HG03095 (cell line): ENCODE data around the gene BTAF1.
A peak's percentile ranks its signal among the peaks of the same experiment; 100 is the strongest.
"Not testable (repeated sequence)": the region's sequence is repeated elsewhere in the genome, so short reads cannot be mapped to it uniquely, and the experiment has no call there.

Source experiments
- ATAC-seq: cut with Tn5 transposase; IDR thresholded peaks from one replicate; pipeline ENCODE4 v1.9.1; 2021; ENCODE audit warnings: moderate library complexity; ENCODE audit not compliant: unreplicated experiment

BTAF1 gene

GRCh38 chr10:91923371-91924211, at the start of gene BTAF1:
Gene BTAF1 (plus strand): TSS chr10:91923770. CDS start chr10:91924077, 307 bp downstream.
- peak; percentile 98 for ATAC-seq

DNA sequence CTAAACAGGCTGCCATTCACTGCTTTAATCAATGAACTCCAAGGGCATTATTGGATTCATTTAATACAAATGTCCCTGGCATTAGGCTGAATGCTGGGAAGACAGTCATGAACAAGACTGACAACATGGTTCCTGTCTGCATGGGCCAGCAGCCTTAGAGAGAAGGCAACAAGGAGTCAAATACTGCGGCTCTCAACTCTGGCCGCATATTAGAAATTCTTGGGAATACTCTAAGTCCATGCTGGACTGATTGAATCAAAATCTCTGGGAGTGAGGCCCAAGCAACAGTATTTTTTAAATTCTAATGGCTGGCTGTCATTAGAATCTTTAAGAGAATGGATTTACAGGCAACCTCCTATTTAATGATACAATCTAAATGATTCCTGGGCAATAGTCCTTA, 48.4 kb upstream of the BTAF1 start:
- no peak for ATAC-seq

DNA sequence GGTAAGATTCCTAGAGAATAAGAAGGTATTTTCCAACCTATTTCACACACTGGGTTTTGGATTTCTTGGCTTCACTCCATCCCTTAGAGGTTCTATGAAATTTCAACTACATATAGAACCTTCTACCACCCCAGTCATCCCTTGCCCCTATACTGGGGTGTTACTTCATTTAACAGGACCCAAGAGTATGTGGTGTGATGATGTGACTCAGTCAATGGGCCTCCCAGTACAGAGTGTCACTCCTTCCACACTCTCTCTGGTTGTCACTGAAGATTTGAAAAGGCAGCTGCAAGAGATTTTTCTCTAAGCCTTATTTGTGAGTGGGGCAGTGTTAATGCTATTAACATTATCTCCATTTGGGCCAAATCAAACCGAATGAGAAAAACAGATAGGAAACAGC, 47.8 kb upstream of the BTAF1 start:
- ATAC-seq = no peak

GRCh38 chr10:91879515-91880170, 43.9 kb upstream of the BTAF1 start:
- ATAC-seq = no peak

DNA sequence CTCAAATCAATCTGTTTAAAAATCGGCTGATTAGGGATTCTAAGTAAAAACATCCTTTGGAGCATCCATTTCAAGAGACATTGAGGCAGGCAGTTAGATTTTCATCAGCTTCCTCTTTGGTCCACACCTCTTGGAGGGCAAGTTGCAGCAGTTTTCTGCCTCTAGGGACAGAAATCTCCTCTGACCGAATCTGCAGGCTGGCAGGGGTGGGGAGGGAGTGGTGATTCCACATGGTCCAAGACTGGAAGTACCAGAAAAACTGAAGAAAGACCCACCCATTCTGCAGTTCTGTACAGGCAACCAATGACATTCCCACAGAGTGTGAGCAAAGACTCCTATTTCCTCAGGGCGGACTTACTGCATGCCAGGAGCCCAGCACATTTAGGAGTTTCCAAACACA, 43.3 kb upstream of the BTAF1 start:
- no peak for ATAC-seq

GRCh38 chr10:91883549-91884444, 39.8 kb upstream of the BTAF1 start:
- no peak for ATAC-seq

GRCh38 chr10:91884536-91884935, 39.0 kb upstream of the BTAF1 start:
- no peak for ATAC-seq

DNA sequence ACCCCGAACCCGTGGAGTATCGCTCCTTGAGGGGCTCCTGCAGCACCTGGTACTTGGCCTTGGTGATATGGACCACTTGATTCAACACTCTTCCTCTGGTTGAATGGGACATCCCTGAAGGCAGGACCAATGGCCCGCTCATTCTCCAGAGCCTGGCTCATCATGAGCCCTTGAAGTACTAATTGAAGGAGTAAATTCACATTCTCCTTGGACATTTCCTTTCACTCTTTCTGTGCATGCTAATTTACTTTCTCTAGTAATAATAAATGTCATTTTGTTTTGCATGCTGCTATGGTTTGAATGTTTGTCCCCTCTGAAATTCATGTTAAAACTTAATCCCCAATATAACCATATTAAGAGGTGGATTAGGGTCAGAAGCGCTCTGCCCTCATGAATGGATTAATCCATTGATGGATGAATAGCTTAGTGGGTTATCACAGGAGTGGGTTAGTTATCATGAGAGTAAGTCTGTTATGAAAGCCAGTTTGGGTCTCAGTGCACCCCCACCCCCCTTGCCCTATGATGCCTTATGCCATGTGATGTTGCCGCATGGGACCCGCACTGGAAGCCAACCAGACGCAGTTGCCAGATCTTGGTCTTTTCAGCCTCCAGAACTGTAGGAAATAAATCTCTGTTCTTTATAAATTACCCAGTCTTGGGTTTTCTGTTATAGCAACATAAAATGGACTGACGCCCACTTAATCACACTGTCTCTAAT, 38.0 kb upstream of the BTAF1 start:
- no peak for ATAC-seq

DNA sequence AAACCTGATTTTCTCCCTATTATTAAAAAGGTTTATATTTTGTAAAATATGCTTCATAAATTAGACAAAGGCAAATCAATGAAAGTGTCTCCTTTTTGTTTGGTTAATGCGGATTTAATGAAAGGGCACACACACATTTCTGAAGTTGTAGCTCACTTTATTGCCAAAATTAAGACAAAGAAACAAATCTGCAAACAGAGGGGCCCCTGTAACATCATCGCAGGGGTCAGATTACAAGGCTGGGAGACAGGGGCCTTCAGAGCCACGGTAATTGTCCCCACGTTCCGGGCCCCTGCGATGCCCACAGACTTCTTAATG, 36.7 kb upstream of the BTAF1 start:
- ATAC-seq = no peak

GRCh38 chr10:91887272-91888076, 36.1 kb upstream of the BTAF1 start:
- no peak for ATAC-seq

GRCh38 chr10:91891125-91892001, 32.2 kb upstream of the BTAF1 start:
- ATAC-seq = no peak

- no peak for ATAC-seq
Observed at GRCh38 chr10:91893051-91893450, 30.5 kb upstream of the BTAF1 start.

DNA sequence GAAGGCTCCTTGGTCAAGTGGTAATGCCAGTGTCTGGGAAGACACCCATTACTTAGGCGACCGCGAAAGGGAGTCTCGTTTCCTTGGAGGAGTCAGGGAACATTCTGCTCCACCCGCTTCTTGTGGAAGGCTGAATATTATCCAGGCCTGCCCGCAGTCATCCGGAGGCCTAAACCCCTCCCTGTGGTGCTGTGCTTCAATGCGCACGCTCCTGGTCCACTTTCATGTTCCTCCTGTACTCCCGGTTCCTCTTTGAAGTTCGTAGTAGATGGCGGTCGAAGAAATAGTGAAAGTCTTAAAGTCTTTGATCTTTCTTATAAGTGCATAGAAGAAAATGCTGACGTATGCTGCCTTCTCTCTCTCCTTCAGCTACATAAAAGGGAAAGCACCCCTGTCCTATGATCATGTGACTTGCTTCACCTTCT, 29.3 kb upstream of the BTAF1 start:
- not testable (repeated sequence) for ATAC-seq

DNA sequence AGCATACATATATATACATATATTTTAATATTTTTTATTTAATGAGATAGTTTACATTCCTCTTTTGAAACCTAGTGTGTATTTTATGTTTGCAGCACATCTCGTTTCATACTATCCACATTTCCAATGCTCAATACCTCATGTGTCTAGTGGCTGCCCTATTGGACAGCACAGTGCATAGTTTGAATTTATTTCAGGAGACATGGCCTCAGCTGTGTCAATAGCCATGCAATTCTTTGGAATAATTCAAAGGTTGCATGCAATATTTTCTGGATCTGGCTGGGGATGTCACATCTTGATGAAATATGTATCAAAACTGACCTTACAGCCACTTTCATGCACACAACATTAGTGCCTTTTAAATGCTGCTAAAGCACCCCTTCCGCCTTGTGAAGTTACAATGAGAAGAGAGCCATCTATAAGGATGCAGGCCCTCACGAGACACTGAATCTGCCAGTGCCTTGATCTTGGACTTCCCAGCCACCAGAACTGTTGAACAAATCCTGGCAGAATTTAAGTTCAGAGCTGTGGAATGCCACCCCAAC, 27.3 kb upstream of the BTAF1 start:
- no peak for ATAC-seq

- no peak for ATAC-seq
Observed at GRCh38 chr10:91897421-91897820, 26.1 kb upstream of the BTAF1 start.

DNA sequence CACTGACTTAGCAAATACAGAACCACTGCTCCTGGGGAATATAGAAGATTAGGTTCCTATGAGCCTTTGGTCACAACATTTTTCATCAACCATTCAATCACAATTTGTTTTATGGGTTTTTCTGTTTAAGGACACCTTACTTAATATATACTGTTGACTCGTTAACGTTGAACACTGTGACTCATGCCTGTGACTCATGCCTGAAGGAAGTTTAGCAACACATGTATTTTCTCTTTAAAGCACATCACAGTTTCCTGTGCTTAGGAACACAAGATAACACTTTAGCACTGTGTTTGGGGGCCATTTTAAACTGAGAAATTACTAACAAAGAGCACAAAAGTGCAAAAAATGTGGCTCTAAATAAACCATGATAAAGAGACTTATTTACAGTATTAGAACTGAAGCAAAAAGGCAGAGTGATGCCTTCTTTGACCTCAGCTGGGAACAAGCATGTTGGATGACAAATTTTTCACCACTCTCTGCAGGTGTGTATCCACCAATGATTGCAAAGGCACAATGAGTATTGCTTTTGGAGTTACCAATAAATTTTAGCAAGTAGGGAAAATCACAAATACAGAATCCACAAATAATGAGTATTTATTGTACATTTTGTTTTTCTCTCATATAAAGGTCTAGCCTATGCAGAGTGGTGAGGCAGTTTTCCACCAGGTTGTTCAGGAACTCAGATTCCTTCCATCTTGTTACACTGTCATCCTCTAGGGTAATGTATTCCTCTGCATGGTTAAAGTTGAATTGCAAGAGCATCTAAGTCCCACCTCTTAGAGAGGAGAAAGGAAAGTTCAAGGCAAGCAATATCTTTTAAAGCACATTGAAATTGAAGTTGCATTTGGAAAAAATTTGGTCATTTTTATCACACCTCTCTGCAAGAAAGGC, 21.5 kb upstream of the BTAF1 start:
- ATAC-seq = no peak

DNA sequence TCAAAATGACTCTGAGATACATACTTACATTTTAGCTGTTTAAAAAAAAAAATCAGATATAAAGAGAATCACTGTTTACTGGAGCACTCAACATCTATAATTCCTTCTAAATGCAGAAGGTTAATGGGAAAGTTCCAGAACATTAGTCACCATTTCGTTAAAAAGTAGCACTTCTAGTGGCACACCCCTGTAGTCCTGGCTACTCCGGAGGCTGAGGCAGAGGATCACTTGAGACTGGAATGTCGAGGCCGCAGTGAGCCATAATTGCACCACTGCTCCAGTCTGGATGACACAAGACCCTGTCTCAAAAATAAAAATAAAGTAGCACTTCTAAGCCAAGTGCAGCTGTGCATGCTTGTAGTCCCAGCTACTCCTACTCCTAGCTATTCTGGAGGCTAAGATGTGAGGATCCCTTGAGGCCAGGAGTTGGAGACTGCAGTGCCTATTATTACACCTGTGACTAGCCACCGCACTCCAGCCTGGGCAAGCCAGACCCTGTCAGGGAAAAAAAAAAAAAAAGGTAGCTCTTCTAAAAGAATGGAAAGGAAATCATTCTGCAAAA, 16.5 kb upstream of the BTAF1 start:
- ATAC-seq = no peak
